Stimulated activated CD4-positive, alpha-beta T cell treated with anti-CD3 and anti-CD28 coated beads, Interleukin-1b, Interleukin-23, amount 100 ng/mL, for 1 hour (primary cell): ENCODE results near the gene SPDEF.

Experiments
- DNase-seq, 2 donors: peaks; one replicate each; pipeline ENCODE4 v3.0.0-alpha.2; 2020; ENCODE audit warnings: low read depth in 2 of 2

Gene SPDEF

DNA sequence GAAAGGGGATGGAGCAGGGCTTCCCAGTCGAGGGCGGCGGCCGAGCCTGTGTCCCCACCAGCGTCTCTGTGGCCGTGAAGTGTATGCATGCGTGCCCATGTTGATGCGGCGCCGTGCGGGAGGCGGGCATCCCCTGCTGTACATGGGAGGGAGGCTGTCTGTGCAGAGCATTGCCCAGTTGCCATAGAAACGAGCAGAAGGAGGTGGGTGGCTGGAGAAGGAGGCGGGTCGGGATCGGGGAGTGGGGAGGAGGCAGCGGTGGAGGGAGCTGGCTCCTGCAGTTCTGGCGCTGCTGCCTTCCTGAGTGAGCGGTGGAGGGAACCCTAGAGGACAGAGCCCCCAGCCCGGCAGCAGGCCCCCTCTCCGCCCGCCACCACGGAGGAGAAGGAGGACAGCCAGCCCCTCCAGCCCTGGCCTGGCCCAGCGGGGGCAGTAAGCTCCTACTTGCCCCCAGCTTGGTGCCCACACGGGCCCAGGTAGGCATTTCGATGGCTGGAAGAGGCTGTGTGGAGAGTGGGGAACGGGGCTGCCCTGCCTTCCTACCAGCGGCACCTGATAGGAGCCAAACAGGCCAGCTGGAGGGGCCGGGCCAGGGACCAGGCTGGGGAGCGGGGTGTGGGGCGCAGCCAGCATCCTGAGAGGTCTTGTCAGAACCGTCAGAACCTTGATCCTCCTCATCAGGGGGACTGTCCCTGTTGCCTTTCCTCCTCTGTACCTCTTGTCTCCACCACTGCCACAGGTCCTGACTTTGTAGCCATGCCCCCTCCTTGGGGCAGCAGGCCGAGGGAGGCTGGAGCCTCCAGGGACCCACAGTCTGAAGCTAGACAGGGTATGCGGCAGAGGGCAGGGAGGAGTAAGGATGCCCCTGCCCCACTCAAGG, 41.3 kb downstream of the SPDEF start:
- DNase-seq: no peak

DNA sequence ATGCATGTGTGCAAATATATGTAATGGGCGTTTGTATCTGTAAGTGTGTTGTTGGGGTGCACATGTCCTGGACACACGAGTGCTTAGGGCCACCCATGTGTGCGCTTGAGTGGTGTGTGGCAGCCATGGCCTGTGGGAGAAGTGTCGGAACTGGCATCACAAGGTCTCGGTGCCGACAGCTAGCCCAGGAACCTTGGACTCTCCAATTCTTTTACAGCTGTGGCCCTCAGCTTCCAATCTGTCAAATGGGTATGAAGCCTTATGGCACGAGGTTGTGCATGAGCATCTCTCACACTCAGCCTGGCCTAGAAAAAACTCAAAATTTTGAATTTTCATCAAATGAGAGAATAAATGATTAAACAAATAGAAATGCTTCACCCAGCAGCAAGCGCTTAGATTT, 42.0 kb downstream of the SPDEF start:
- no peak for DNase-seq

DNA sequence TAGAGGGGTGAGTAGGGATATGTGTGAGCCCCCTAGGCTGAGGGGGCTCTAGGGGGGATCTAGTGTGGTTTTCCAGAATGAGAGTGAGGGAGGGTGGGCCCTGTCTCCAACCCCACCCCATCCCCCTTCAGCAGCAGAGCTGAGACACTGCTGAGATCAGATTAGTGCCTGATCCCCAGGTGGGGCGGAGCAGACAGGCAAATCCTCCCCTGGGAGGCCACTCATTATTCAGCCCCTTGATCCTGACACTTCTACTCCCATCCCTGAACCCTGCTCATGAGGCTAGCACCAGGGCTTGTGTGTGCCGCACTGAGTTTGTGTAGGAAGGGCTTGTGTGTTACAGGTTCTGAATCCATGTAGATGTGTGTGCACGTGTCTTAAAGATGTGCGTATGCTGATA, 42.5 kb downstream of the SPDEF start:
- no peak for DNase-seq

DNA sequence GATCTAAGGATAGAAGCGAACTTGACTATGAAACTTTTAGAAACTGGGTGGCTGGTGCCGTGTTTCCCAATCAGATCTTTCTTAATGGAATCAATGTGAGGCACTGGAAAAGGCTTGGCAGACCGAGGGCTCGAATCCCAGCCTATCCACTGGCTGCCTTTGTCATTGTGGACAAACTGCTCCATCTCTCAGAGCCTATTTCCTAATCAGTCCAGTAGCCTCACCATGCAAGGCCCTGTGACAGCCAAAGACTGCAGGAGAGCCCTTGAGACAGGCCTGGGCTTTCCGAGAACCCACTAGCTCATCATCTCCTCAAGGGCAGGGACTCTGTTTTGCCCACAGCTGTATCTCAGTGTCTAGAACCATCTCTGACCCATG, 43.4 kb downstream of the SPDEF start:
- no peak for DNase-seq

DNA sequence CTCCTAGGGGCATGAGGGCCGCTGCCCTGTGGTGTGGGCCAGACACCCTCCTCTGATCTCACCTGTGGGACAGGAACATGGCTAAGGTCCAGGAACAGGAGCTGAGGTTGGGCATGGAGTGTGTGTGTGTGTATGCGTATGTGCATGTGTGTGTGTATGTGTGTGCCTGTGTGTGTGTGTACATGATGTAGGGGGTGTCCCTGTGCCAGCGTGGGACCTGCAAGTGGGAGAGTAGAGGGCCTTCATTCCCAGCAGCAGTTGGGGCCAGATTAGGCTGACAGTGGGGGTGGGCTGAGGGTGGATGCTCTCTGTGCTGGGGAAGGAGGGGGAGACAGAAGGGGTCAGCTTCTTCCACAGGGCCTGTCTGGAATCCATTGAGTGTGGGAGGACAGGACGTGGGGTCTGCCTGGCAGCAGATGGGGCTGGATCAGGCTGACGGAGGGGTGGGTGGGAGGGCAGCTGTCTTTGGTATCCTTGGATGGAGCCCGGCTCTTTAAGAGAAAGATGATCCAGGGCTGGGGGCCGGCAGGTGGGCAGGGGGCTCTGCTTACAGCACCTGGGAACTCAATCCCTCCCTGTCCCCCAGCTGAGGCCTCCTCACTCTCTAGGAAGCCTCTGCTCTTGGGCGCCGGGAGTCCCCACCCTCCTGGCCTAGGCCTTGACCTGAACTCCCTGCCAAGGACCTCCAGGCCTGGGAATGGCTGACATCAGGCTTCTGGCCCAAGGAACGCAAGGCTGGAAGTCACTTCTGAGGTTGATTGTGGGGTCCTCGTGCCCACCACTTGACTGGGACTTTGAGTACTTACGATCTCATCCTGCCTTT, 44.0 kb downstream of the SPDEF start:
- no peak for DNase-seq

DNA sequence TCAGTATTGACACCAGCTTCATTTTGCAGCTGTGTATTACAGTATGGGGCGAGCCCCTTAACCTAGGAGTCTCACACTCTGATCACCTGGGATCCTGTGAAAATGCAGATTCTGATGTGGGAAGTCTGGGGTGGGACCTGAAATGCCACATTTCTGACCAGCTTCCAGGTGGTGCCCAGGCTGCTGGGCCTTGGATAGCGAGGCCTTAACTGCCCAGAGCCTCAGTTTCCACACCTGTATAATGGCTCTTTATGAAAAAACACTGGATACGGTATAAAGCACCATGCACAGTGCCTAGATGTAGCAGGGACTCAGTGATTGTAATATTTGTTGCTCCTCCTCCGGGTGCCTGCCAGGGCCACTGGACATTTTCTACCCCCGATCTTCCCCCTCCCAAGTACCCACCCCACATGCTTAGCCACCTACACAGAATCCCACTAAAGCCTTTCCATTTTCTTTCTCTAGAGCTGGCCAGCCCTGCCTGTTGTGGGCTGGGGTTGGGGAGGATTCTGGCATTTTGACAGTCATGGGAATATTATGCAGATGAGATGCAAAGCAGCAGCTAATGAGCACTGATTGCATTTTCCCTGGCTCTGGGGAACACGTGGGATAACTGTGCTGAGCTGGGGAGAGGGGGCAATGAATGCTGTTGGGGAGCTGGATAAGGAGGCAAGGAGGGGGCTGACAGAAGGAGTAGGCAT, 44.8 kb downstream of the SPDEF start:
- no peak for DNase-seq

DNA sequence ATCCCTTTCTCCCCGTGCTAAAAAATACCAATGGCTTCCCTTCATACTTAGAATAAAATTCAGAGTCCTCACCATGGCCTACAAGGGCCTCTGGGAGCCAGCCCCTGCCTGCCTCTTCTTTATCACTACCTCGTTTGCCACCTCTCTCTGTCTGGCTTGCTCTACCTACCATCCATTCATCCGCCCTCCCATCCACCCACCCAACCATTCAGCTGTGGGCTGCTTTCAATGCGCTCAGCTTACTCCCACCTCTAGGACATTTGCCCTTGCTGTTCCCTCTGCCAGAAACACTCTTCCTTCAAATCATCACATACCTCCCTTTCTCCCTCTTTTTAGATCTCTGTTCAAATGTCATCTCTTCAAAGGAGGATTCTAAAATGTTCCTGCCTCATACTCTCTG, 45.8 kb downstream of the SPDEF start:
- no peak for DNase-seq

DNA sequence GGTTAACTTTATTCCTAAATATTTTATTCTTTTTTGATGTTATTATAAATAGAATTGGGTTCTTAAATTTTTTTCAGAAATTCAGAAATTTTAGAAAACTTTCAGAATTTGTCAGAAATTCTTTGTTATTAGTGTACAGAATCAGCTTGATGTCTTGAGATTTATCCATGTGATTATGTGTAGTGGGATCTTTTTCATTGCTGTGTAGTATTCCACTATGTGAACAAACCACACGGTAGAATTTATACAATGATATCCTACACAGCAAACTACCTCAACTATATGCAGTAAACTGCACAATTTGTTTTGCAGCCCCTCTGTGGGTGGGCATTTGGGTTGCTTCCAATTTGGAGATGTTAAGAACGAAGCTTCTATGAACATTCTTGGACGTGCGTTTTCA, 46.3 kb downstream of the SPDEF start:
- no peak for DNase-seq

DNA sequence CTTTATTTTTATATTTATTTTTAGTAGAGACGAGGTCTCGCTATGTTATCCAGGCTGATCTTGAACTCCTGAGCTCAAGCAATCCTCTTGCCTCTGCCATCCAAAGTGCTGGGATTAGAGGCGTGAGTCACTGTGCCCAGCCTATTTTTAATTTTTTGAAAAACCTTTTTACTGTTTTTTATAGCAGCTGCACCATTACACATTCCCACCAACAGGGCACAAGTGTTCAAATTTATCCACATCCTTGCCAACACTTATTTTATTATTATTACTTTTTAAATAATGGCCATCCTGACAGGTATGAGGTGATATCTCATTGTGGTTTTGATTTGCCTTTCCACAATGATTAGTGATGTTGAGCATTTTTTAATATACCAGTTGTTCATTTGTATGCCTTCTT, 47.7 kb downstream of the SPDEF start:
- DNase-seq: no peak

DNA sequence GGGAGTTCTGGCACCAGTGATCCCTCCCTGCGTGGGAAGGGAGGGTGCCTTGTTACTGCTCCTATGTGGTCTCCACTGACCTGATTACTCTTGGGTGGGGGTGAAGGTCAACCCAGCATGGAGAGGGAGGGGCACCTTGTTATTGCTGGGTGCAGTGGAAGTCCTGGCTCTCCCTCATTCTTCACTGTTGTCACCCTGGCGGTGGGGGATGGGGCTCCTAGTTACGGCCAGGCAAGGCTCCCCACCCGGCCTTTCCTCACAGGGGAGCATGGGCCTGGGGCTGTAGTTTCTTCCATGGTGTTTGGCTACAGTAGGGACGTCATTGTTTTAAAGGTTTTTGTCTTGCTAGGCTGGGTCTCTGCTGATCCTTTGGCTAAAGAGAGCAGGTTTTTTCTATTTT, 49.4 kb downstream of the SPDEF start:
- no peak for DNase-seq

DNA sequence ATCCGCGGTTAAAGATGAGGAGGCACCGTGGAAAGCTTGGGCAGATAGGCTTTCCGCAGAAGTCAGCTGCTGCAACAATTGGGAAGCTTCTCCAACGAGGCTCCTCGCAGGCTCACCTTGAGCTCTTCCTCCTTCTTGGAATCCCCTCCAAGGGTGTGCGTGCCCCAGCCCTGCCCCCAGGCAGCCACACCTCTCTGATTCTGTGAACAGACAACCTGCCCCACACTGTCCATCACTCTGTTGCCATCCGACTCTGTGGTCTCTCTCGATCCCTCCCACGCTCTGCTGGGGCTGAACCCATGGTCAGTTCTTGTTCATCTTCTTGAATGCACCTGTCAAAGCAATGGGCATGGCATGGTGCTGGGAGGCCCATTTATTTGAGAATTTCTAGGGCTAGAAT, 58.7 kb downstream of the SPDEF start:
- DNase-seq: no peak

DNA sequence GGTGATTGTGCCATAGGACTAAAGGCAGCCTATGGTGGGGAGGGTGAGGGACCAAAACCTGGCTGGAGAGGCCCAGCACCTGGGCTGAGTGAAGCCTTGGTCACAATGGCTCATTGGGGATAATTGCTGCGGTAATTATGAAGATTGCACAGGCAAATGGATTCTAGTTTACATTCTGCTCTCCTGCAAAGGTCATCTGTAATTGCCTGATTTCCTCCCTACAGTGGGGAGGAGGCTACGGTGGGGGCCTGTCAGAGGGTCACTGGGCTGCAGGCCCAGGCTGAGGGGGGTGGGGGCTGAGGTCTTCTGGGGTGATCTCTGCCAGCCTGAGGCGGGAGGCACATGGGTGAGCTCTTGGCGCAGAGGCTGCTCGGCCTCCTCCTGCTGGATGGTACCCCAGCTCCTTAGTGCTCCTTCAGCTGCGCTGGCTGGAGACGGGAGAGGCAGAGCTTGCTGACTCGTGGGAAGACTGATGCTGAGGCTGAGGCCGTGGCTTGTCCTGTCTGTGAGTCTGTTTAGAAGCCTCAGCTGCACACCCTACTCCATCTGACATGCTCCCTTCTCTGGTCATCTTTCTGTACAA, 59.9 kb downstream of the SPDEF start:
- DNase-seq: no peak

DNA sequence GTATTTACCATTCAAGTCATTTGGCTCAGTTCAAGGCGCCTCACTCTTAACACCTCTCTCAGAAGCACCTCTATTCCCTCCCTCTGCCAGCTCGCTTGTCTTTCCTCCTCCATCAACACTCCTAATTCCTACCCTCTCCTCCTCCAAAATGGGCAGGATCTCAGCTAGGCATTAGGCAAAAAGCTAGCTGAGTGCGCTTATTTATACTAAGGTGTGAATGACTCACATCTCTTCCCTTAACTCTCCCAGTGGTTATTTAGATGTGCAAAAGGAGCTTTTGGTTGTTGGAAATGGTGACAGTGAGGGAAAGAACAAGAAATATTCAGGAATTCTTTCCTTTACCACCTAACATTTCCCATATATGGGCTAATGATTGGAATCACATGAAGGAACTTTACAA, 61.2 kb downstream of the SPDEF start:
- DNase-seq: no peak

DNA sequence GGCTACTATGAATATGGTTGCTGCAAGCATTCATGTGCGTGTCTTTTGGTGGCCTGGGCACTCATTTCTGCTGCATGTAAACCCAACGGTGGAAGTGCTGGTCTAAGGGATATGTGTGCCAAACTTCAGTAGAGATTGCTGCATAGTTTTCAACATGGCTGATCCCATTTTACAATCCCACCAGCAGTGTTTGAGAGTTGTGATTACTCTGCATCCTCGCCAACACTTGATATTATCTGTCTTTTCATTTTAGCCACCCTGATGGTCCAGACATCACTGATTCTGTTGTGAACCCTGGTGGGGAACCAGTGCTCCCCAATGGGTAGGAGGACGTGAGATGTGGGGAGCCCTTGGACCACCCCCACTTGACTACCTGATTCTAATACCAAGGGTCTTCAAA, 62.8 kb downstream of the SPDEF start:
- DNase-seq: no peak

DNA sequence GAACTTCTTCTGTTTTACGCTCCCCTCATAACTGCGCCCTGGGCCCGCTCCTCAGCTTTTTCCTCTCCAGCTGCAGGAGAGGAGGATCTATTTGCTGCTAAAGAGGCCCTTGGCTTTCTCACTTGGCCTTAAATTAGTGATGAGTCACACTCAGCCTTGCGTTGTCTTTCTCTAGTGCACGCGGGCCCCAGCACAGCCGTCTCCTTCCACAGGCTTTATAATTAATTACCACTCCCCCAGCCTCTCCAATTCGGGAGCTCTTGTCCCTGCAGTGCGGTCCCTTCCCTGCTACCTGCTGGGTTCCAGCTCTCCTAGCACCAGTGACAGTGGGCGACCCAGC, 65.1 kb downstream of the SPDEF start:
- DNase-seq: no peak

DNA sequence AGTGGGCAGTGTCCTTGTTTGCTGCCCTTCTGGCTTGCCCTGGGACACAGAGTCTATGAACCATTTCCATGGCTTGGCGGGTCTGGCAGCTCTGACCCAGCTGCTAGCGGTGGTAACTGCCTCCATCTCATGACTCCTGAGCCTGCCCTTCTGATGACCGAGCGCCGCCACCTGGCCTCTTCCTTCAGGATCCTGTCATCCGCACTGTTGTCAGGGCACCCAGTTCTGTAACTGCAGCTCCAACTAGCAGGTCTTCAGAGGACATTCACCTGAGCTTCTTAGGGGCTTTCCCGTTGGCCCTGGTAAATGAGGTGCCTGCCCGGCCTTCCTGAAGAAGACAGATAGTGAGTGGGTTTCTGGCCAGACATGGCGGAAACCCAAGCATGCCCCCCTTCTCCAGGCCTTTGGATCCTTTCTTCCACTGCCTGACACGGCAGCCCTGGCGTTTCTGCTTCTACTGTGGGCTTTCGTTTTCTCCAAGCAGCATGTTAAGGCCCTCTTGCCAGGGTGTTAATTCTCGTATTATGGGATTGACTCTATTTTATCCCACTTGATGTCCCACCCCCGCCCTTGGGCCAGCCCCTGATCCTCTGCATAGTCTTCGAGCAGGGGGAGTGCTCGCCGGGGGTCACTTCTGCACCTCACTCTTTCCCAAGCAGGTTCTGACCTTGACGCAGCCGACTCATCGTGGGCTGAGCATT, 65.6 kb downstream of the SPDEF start:
- DNase-seq: no peak

DNA sequence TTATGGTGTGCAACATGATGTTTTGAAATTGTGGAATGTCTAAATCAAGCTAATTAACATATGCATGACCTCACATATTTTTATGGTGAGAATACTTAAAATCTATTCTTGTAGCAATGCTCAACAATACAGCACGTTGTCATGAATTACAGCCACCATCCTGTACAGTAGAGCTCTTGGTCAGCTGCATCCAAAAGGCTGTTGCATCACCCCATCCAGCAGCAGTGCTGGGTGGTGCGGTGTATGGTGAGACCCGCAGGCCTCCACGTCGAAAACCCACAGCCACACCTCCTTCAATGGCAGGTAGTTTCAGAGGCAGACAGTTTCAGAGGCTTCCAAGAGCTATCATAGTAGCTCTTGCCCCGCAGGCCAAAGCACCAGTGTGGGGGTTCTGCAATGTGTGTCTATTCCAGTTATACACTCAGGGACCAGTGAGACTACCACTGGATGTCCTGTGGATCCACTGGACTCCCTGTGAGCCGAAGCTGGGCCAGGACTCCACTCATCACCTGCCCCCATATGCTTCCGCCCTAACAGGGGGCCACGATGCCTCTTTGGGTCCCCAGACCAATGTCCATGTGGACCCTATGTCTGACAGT, 66.8 kb downstream of the SPDEF start:
- DNase-seq: no peak
